Measurements from ENCODE around the gene LTBP2.
"Not testable (repeated sequence)": the region's sequence is repeated elsewhere in the genome, so short reads cannot be mapped to it uniquely, and the experiment has no call there.

The LTBP2 gene

GRCh38 chr14:74547331-74547927 lies 64.6 kb downstream of the LTBP2 start:
- DNase-seq: no peak

- DNase-seq: no peak
Measured at GRCh38 chr14:74546416-74546815, 65.6 kb downstream of the LTBP2 start.

GRCh38 chr14:74545386-74545785 lies 66.7 kb downstream of the LTBP2 start:
- DNase-seq: no peak

- no peak for DNase-seq
Measured at GRCh38 chr14:74543771-74544438, 68.1 kb downstream of the LTBP2 start.

GRCh38 chr14:74542056-74542685 lies 69.9 kb downstream of the LTBP2 start:
- DNase-seq: no peak

GRCh38 chr14:74541225-74541624 lies 70.8 kb downstream of the LTBP2 start:
- DNase-seq: no peak

- DNase-seq: no peak
Measured at GRCh38 chr14:74539503-74539902, 72.5 kb downstream of the LTBP2 start.

GRCh38 chr14:74538411-74539391 lies 73.3 kb downstream of the LTBP2 start:
- no peak for DNase-seq

- DNase-seq: not testable (repeated sequence)
Measured at GRCh38 chr14:74536336-74536735, 75.7 kb downstream of the LTBP2 start.

GRCh38 chr14:74535756-74536325 lies 76.2 kb downstream of the LTBP2 start:
- DNase-seq: no peak

- no peak for DNase-seq
Measured at GRCh38 chr14:74533576-74533975, 78.5 kb downstream of the LTBP2 start.

- DNase-seq: no peak
Measured at GRCh38 chr14:74532246-74532645, 79.8 kb downstream of the LTBP2 start.

- no peak for DNase-seq
Measured at GRCh38 chr14:74531467-74531866, 80.6 kb downstream of the LTBP2 start.

GRCh38 chr14:74531006-74531405 lies 81.0 kb downstream of the LTBP2 start:
- no peak for DNase-seq

GRCh38 chr14:74528886-74529285 lies 83.2 kb downstream of the LTBP2 start:
- no peak for DNase-seq

- no peak for DNase-seq
Measured at GRCh38 chr14:74528406-74528805, 83.6 kb downstream of the LTBP2 start.

GRCh38 chr14:74527736-74528280 lies 84.2 kb downstream of the LTBP2 start:
- DNase-seq: no peak

GRCh38 chr14:74526854-74527585 lies 85.0 kb downstream of the LTBP2 start:
- no peak for DNase-seq

- DNase-seq: peak; percentile 73
Measured at GRCh38 chr14:74525361-74525851, 86.6 kb downstream of the LTBP2 start.

GRCh38 chr14:74524812-74525135 lies 87.3 kb downstream of the LTBP2 start:
- no peak for DNase-seq

- no peak for DNase-seq
Measured at GRCh38 chr14:74524076-74524811, 87.8 kb downstream of the LTBP2 start.
